Neural cell (in vitro differentiated cells): ENCODE data around the gene CRTAC1. TPM values are rescaled to one million over a fixed set of nuclear protein-coding genes. Genes with fewer than 3 reads are reported as not detected.

ENCODE experiments used
- H2AFZ ChIP-seq: fragments of 200-600, 300-800 bp; sonication (generic), shearing (Covaris generic); 2 replicates; pipeline ENCODE4 v1.6.0; 2014; ENCODE audit warnings: low read depth, mild to moderate bottlenecking, antibody characterized with exemption, low read length, moderate library complexity
- H3F3A ChIP-seq: fragments of 200-600 bp; shearing (Covaris generic); 2 replicates; pipeline ENCODE4 v1.6.1; 2016; ENCODE audit warnings: mild to moderate bottlenecking, moderate library complexity, mixed read lengths, antibody characterized with exemption, low read length; ENCODE audit not compliant: insufficient read depth, poor library complexity, severe bottlenecking
- H3K27ac ChIP-seq: fragments of 200-600, 300-800 bp; sonication (generic), shearing (Covaris generic); 2 replicates; pipeline ENCODE4 v1.5.1; 2014; ENCODE audit warnings: mild to moderate bottlenecking, low read length, moderate library complexity
- H3K27me3 ChIP-seq: fragments of 300-800, 200-600 bp; sonication (generic), shearing (Covaris generic); 2 replicates; pipeline ENCODE4 v1.6.0; 2014; ENCODE audit warnings: mild to moderate bottlenecking, low read depth, low read length, moderate library complexity; ENCODE audit not compliant: insufficient read depth
- H3K36me3 ChIP-seq: fragments of 300-800, 200-600 bp; sonication (generic), shearing (Covaris generic); 2 replicates; pipeline ENCODE4 v1.5.1; 2014; ENCODE audit warnings: mild to moderate bottlenecking, antibody characterized with exemption, low read length, moderate library complexity; ENCODE audit not compliant: insufficient read depth
- H3K4me2 ChIP-seq: fragments of 300-800, 200-600 bp; sonication (generic), shearing (Covaris generic); 2 replicates; pipeline ENCODE4 v1.6.0; 2014; ENCODE audit warnings: mild to moderate bottlenecking, low read length
- H3K4me3 ChIP-seq: fragments of 300-800, 200-600 bp; sonication (generic), shearing (Covaris generic); 2 replicates; pipeline ENCODE4 v1.5.1; 2014; ENCODE audit warnings: mild to moderate bottlenecking, low read length, moderate library complexity
- H3K79me2 ChIP-seq: fragments of 200-600 bp; shearing (Covaris generic); replicated peaks from 2 replicates; pipeline ENCODE4 v1.6.0; 2014; ENCODE audit warnings: mild to moderate bottlenecking, low read length, moderate library complexity; ENCODE audit not compliant: insufficient read depth
- H3K9ac ChIP-seq: fragments of 300-800, 200-600 bp; sonication (generic), shearing (Covaris generic); 2 replicates; pipeline ENCODE4 v1.6.1; 2016; ENCODE audit warnings: mild to moderate bottlenecking, low read length, mixed read lengths
- H3K9me2 ChIP-seq: fragments of 200-600 bp; shearing (Covaris generic); 2 replicates; pipeline ENCODE4 v1.6.1; 2016; ENCODE audit warnings: mild to moderate bottlenecking, low read length, mixed read lengths; ENCODE audit not compliant: insufficient read depth
- H3K9me3 ChIP-seq: fragments of 200-600, 300-800 bp; sonication (generic), shearing (Covaris generic); 2 replicates; pipeline ENCODE4 v1.6.1; 2016; ENCODE audit warnings: mild to moderate bottlenecking, mixed run types, low read length, moderate library complexity, mixed read lengths
- H4K20me1 ChIP-seq: fragments of 200-600 bp; shearing (Covaris generic); 2 replicates; pipeline ENCODE4 v1.6.1; 2016; ENCODE audit warnings: mild to moderate bottlenecking, mixed run types; ENCODE audit not compliant: insufficient read depth
- EP300 ChIP-seq: fragments of 450-650 bp; conservative IDR thresholded peaks from 2 replicates; pipeline ENCODE4 v1.6.1; 2014; ENCODE audit warnings: antibody characterized with exemption, mild to moderate bottlenecking, moderate library complexity; ENCODE audit not compliant: poor library complexity, severe bottlenecking
- EZH2 ChIP-seq: fragments of 200-600, 300-800 bp; shearing (Covaris generic), sonication (generic); IDR thresholded peaks from 2 replicates; pipeline ENCODE4 v1.6.1; 2014; ENCODE audit warnings: antibody characterized with exemption, low read length, borderline replicate concordance, mild to moderate bottlenecking; ENCODE audit not compliant: insufficient read depth, poor library complexity, severe bottlenecking
- MXI1 ChIP-seq: fragments of 450-650 bp; conservative IDR thresholded peaks from 2 replicates; pipeline ENCODE4 v1.6.1; 2014; ENCODE audit warnings: antibody characterized with exemption, mild to moderate bottlenecking; ENCODE audit not compliant: poor library complexity, severe bottlenecking
- POLR2AphosphoS5 ChIP-seq: IDR thresholded peaks from 2 replicates; pipeline ENCODE4 v1.6.1; 2012
- RAD21 ChIP-seq: fragments of 450-650 bp; conservative IDR thresholded peaks from 2 replicates; pipeline ENCODE4 v1.6.1; 2014; ENCODE audit warnings: antibody characterized with exemption, mild to moderate bottlenecking, moderate library complexity
- SMC3 ChIP-seq: fragments of 450-650 bp; conservative IDR thresholded peaks from 2 replicates; pipeline ENCODE4 v1.6.1; 2014; ENCODE audit warnings: antibody characterized with exemption, mild to moderate bottlenecking, moderate library complexity; ENCODE audit not compliant: poor library complexity
- TAF1 ChIP-seq: IDR thresholded peaks from 2 replicates; pipeline ENCODE4 v1.6.1; 2012; ENCODE audit warnings: low read depth
- polyA plus RNA-seq: library from polyadenylated mRNA; depleted of rRNA; stranded (reverse); fragments of >200 nt; gene quantifications from 2 replicates; pipeline ENCODE4 v1.2.3, GENCODE V29; 2014
- TF ChIP-seq, protein P1 (sequence below): IDR thresholded peaks from 2 replicates; pipeline ENCODE4 v1.6.1; 2012; ENCODE audit warnings: borderline replicate concordance
- TF ChIP-seq, protein P2 (sequence below): fragments of 450-650 bp; IDR thresholded peaks from 2 replicates; pipeline ENCODE4 v1.5.1; 2014; ENCODE audit warnings: antibody characterized with exemption, mild to moderate bottlenecking, moderate library complexity; ENCODE audit not compliant: poor library complexity, severe bottlenecking

Gene CRTAC1
- polyA plus RNA-seq, 1 donor from 2014 or later: 1.1 TPM

DNA sequence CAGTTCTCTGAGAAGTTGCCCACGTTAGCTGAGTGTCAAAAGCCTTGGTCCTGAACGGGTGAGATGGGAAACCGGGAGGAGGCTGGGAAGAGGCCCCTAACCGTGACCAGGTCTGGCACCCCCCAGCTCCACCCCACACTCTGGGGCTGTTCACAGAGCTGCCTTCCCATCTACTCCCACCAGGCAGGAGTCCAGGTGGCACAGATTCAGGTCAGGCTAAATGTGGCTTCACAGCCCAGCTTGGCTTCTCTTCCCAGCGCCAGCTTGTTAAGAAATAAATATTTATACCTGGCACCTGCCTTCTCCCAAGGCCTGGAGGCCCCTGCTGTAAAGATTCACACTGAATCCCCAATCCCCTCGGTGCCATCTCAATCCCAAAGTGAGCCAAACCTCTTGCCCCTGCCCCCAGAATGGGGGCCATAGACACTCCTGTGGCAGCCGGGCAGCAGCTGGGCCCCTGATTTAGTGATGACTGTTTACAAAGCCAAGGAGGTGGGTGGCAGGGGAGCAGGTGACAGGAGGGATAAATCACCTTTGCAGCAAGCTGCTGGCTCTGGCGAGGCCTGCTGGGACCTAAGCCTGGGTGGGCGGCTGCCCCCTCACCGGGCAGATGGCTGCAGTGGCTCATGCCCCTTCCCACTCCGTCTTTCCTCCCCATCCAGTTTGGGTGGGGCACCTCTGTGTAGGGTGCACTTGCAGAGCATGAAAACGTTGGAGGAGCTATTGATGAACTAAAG lies 108.2 kb downstream of the CRTAC1 start:
- TF ChIP-seq POLR2AphosphoS5: no peak
- TF ChIP-seq RAD21: no peak
- TF ChIP-seq EZH2: no peak
- no peak for TF ChIP-seq TAF1
- no peak for TF ChIP-seq SMC3
- no peak for TF ChIP-seq MXI1
- TF ChIP-seq, protein P1, sequence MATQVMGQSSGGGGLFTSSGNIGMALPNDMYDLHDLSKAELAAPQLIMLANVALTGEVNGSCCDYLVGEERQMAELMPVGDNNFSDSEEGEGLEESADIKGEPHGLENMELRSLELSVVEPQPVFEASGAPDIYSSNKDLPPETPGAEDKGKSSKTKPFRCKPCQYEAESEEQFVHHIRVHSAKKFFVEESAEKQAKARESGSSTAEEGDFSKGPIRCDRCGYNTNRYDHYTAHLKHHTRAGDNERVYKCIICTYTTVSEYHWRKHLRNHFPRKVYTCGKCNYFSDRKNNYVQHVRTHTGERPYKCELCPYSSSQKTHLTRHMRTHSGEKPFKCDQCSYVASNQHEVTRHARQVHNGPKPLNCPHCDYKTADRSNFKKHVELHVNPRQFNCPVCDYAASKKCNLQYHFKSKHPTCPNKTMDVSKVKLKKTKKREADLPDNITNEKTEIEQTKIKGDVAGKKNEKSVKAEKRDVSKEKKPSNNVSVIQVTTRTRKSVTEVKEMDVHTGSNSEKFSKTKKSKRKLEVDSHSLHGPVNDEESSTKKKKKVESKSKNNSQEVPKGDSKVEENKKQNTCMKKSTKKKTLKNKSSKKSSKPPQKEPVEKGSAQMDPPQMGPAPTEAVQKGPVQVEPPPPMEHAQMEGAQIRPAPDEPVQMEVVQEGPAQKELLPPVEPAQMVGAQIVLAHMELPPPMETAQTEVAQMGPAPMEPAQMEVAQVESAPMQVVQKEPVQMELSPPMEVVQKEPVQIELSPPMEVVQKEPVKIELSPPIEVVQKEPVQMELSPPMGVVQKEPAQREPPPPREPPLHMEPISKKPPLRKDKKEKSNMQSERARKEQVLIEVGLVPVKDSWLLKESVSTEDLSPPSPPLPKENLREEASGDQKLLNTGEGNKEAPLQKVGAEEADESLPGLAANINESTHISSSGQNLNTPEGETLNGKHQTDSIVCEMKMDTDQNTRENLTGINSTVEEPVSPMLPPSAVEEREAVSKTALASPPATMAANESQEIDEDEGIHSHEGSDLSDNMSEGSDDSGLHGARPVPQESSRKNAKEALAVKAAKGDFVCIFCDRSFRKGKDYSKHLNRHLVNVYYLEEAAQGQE: no peak
- no peak for TF ChIP-seq EP300
- TF ChIP-seq, protein P2, sequence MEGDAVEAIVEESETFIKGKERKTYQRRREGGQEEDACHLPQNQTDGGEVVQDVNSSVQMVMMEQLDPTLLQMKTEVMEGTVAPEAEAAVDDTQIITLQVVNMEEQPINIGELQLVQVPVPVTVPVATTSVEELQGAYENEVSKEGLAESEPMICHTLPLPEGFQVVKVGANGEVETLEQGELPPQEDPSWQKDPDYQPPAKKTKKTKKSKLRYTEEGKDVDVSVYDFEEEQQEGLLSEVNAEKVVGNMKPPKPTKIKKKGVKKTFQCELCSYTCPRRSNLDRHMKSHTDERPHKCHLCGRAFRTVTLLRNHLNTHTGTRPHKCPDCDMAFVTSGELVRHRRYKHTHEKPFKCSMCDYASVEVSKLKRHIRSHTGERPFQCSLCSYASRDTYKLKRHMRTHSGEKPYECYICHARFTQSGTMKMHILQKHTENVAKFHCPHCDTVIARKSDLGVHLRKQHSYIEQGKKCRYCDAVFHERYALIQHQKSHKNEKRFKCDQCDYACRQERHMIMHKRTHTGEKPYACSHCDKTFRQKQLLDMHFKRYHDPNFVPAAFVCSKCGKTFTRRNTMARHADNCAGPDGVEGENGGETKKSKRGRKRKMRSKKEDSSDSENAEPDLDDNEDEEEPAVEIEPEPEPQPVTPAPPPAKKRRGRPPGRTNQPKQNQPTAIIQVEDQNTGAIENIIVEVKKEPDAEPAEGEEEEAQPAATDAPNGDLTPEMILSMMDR: no peak
- Histone ChIP-seq H3K36me3 (no peaks in the 10 kb centered on the region), H3K9ac (no peak overlapping the region), H3K79me2 (no peaks in the 10 kb centered on the region), H3K9me2 (no peaks in the 10 kb centered on the region), H3F3A (no peaks in the 10 kb centered on the region), H3K4me3 (no peak overlapping the region), H4K20me1 (no peaks in the 10 kb centered on the region), H3K27ac (no peak overlapping the region), H2AFZ (no peak overlapping the region), H3K9me3 (no peaks in the 10 kb centered on the region), H3K4me2 (no peak overlapping the region), H3K27me3 (no peaks in the 10 kb centered on the region)

DNA sequence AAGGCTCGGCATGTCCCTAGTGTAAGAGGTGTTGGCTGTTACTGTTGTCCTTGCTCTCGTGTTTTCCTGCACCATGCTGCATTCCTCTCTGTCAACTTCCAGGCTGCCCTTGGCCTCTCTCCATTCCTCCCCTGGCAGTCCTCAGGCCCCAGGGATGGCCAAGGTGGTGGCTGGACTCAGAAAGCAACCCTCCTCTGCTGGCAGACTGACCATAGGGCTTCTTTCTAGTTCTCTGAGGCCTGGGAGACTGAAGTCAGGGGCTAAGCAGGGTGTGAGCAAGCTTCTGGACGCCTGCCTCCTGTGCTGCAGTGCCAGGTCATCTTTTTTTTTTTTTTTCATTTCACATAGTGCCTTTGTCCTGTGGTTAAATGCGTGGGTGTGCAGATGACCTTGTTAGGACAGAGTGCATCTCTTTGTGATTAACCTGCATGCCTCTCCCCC lies 108.8 kb downstream of the CRTAC1 start:
- Histone ChIP-seq H3K4me3 (no peak overlapping the region), H2AFZ (no peak overlapping the region), H3K79me2 (no peaks in the 10 kb centered on the region), H3K9me3 (no peaks in the 10 kb centered on the region), H3K9ac (no peak overlapping the region), H3K9me2 (no peaks in the 10 kb centered on the region), H3F3A (no peaks in the 10 kb centered on the region), H3K4me2 (no peak overlapping the region), H3K36me3 (no peaks in the 10 kb centered on the region), H3K27ac (no peak overlapping the region), H3K27me3 (no peaks in the 10 kb centered on the region), H4K20me1 (no peaks in the 10 kb centered on the region)
- TF ChIP-seq MXI1 (no peak), EP300 (no peak), RAD21 (no peak), SMC3 (no peak)
- TF ChIP-seq, protein P1: no peak
